K562 treated with DMSO at 1 percent for 4 hours (cell line): ENCODE measurements around the gene ARF5. TPM values are rescaled to one million over a fixed set of nuclear protein-coding genes. Genes with fewer than 3 reads are reported as not detected.

ENCODE experiments used
- total RNA-seq: library from RNA; unstranded; fragments of 300-600 nt; gene quantifications from 2 replicates; pipeline ENCODE4 v1.2.3, GENCODE V29; 2022; ENCODE audit not compliant: insufficient read depth

Gene ARF5
- total RNA-seq: 246 and 264 TPM in 2 replicates

DNA sequence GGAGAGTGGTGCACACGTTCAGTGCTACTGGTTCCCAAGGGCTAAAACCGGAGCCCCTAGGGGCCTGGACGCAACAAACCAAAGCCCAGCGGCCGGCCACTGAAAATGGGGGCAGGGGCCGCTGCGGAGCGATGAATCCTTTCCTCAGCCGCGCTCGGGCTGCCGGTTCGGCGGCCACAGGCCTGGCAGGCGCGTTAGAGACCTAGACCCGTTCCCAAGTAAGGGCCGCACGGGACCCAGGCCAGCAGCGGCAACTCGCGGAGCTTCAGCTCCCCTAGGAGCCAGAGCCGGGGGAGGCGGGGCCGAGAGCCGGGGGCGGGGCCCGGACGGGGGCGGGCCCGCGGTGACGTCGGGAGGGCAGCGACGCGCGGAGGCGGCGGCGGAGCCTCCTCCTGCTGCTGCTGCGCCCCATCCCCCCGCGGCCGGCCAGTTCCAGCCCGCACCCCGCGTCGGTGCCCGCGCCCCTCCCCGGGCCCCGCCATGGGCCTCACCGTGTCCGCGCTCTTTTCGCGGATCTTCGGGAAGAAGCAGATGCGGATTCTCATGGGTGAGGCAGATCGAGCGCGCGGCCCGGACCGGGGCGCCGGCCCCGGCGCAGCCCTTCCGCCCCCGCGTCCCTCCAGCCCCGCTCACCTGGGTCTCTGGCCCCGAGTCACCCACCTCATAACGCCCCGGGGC lies at the start of gene ARF5:
ARF5 (plus strand) TSS at position 393 of the 678 bp plus-strand sequence; CDS start at position 481, 88 bp downstream.

DNA sequence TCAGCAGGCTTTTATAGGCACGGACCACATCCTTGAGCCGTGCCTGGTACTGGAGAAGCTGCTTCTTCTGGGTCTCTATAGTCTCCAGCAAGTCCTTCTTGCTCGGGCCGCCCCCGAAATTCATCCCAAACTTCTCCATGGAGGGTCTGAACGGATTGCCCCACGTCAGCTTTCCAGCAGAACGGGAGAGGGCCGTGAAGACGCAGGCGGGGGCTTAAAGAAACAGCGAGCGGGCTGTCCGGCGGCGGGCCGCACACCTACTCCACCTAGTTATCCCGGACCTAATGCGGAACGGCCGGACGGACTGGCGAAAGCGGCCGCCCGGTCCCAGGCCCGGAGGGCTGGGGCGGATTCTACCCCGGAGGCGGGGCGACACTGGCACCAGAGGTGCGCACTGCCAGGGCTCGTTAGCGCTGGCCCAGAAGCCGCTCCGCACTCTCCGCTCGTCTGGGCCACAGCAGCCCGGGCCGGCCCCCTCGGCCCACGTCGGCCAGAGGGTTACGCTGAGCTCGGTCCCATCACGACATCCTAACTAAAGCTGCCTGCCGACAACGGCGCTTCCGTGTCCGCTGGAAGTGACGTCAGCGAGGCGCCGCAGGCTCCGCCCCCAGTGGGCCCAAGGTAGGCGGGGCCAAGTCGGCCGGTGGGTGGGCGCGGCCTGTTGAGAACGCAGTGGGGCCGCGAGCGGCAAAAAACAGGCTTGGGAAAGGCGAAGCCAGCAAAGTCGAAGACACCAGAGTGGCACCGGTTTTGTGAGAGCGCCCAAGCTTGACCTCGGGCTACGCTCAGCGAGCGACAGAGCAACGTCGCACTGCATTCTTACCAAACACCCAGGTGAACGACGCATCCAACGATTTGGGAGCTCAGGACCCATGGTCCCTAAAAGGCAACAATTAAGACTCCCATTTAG lies 2.9 kb upstream of the ARF5 start, which contains the start of gene GCC1:
GCC1 (minus strand) TSS at position 553 of the 910 bp plus-strand sequence; CDS start at position 139, 414 bp downstream.

GRCh38 chr7:127618042-127618441 lies 29.8 kb downstream of the ARF5 start, which contains the start of gene PAX4:
TSS of gene PAX4 (minus strand) at chr7:127618142. CDS start at chr7:127615928, 2,214 bp downstream.

Other genes starting within 250 kb of the ARF5 start
- 26.6 and 35.9 TPM in 2 replicates for gene ZNF800, start 195.7 kb upstream of the ARF5 start, total RNA-seq
- gene GCC1, start 2.8 kb upstream of the ARF5 start, total RNA-seq: 16.1 and 20.5 TPM in 2 replicates
- not detected in 2 replicates for gene FSCN3, start 5.3 kb downstream of the ARF5 start, total RNA-seq
- gene PAX4, start 29.7 kb downstream of the ARF5 start, total RNA-seq: not detected in 2 replicates
- gene SND1, start 63.8 kb downstream of the ARF5 start, total RNA-seq: 639 and 661 TPM in 2 replicates